GM18907 (cell line): ENCODE results near the gene APOD.

Source experiments
- ATAC-seq: cut with Tn5 transposase; IDR thresholded peaks from one replicate; pipeline ENCODE4 v1.9.1; 2021; ENCODE audit warnings: mild to moderate bottlenecking, moderate library complexity; ENCODE audit not compliant: unreplicated experiment

APOD gene

GRCh38 chr3:195535293-195535692, 48.4 kb downstream of the APOD start:
- ATAC-seq = no peak

GRCh38 chr3:195532834-195533233, 50.9 kb downstream of the APOD start:
- no peak for ATAC-seq

- no peak for ATAC-seq
These were observed 51.4 kb downstream of the APOD start for GRCh38 chr3:195532345-195532744.

GRCh38 chr3:195531683-195532082, 52.1 kb downstream of the APOD start:
- ATAC-seq = no peak

- ATAC-seq = no peak
These were observed 57.2 kb downstream of the APOD start for GRCh38 chr3:195526492-195526891.

- no peak for ATAC-seq
These were observed 59.4 kb downstream of the APOD start for GRCh38 chr3:195524171-195524896.

- no peak for ATAC-seq
These were observed 61.3 kb downstream of the APOD start for GRCh38 chr3:195522254-195523023.
